ENCODE measurements around the gene ADIPOR2. TPM values are rescaled to one million over a fixed set of nuclear protein-coding genes. Genes with fewer than 3 reads are reported as not detected.

Gene ADIPOR2
- total RNA-seq, 2 experiments from 2014 or later = 24.7 to 51.1 TPM

GRCh38 chr12:1723721-1724120 is 32.9 kb downstream of the ADIPOR2 start:
- no peak for DNase-seq (ENCODE audit: low spot score)
- TF ChIP-seq, protein P1, sequence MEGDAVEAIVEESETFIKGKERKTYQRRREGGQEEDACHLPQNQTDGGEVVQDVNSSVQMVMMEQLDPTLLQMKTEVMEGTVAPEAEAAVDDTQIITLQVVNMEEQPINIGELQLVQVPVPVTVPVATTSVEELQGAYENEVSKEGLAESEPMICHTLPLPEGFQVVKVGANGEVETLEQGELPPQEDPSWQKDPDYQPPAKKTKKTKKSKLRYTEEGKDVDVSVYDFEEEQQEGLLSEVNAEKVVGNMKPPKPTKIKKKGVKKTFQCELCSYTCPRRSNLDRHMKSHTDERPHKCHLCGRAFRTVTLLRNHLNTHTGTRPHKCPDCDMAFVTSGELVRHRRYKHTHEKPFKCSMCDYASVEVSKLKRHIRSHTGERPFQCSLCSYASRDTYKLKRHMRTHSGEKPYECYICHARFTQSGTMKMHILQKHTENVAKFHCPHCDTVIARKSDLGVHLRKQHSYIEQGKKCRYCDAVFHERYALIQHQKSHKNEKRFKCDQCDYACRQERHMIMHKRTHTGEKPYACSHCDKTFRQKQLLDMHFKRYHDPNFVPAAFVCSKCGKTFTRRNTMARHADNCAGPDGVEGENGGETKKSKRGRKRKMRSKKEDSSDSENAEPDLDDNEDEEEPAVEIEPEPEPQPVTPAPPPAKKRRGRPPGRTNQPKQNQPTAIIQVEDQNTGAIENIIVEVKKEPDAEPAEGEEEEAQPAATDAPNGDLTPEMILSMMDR (conservative IDR thresholded peaks at IDR 0.05; ENCODE audit: low read length) = no peak
- no peak for TF ChIP-seq EZH2phosphoT487 (IDR thresholded peaks at IDR 0.05; ENCODE audit: borderline replicate concordance, low read depth, low read length)
- CTCF ChIA-PET (ENCODE audit: unreplicated experiment) = no interaction called here
- POLR2A ChIA-PET = no interaction called here
- Histone ChIP-seq H3K27ac (ENCODE audit: low read depth, low read length, poor library complexity, severe bottlenecking) (no peak overlapping the region), H3K4me3 (ENCODE audit: low read depth, low read length, poor library complexity, severe bottlenecking) (no peak overlapping the region), H3K4me2 (ENCODE audit: low read length) (no peak overlapping the region), H3K36me3 (ENCODE audit: insufficient read depth, low read length) (peaks cover 19% of the 10 kb centered on the region), H3K9me2 (ENCODE audit: insufficient read depth, low read length) (no peaks in the 10 kb centered on the region), H3K9me3 (ENCODE audit: low read length) (peaks cover 7% of the 10 kb centered on the region; the same call in 1 of the 2 replicates), H2AFZ (ENCODE audit: low read length) (no peak overlapping the region), H3K79me2 (ENCODE audit: insufficient read depth, low read depth, low read length) (peaks cover 66% of the 10 kb centered on the region; the same call in 1 of the 2 replicates), H4K20me1 (ENCODE audit: insufficient read depth, low read length) (no peaks in the 10 kb centered on the region), H3K4me1 (ENCODE audit: insufficient read depth, low read length, poor library complexity, severe bottlenecking) (no peaks in the 10 kb centered on the region)
- intact Hi-C loops (cut with micrococcal nuclease; ENCODE audit: unreplicated experiment) = no loop called here
- no TSS peak for BruUV-seq (replicated peaks)

DNA sequence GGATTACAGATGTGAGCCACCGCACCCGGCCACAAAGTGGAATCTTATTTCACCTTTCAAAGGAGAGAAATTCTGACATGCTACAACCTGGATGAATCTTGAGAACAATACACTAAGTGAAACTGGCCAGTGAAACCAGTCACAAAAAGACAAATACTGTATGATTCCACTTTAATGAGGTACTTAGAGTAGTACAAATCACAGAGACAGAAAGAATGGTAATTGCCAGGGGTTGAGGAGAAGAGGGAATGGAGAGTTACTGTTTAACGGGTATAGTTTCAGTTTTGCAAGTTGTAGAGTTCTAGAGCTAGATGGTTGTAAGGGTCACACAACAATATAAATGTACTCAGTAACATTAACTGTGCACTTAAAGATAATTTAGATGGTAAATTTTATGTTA is 33.4 kb downstream of the ADIPOR2 start:
- Histone ChIP-seq H3K36me3 (ENCODE audit: insufficient read depth, low read length) (peaks cover 19% of the 10 kb centered on the region), H4K20me1 (ENCODE audit: insufficient read depth, low read length) (no peaks in the 10 kb centered on the region), H2AFZ (ENCODE audit: low read length) (no peak overlapping the region), H3K9me2 (ENCODE audit: insufficient read depth, low read length) (no peaks in the 10 kb centered on the region), H3K9me3 (ENCODE audit: low read length) (peaks cover 7% of the 10 kb centered on the region; the same call in 1 of the 2 replicates), H3K4me3 (ENCODE audit: low read depth, low read length, poor library complexity, severe bottlenecking) (no peak overlapping the region), H3K27ac (ENCODE audit: low read depth, low read length, poor library complexity, severe bottlenecking) (no peak overlapping the region), H3K4me1 (ENCODE audit: insufficient read depth, low read length, poor library complexity, severe bottlenecking) (no peaks in the 10 kb centered on the region), H3K4me2 (ENCODE audit: low read length) (no peak overlapping the region), H3K79me2 (ENCODE audit: insufficient read depth, low read depth, low read length) (peaks cover 66% of the 10 kb centered on the region; the same call in 1 of the 2 replicates)
- ChIA-PET CTCF (ENCODE audit: unreplicated experiment) (no interaction called here), POLR2A (no interaction called here)
- BruUV-seq (replicated peaks) = no TSS peak
- TF ChIP-seq EZH2phosphoT487 (IDR thresholded peaks at IDR 0.05; ENCODE audit: borderline replicate concordance, low read depth, low read length) = no peak
- TF ChIP-seq, protein P1 (conservative IDR thresholded peaks at IDR 0.05; ENCODE audit: low read length) = no peak
- intact Hi-C loops (cut with micrococcal nuclease; ENCODE audit: unreplicated experiment) = no loop called here
- no peak for DNase-seq (ENCODE audit: low spot score)

DNA sequence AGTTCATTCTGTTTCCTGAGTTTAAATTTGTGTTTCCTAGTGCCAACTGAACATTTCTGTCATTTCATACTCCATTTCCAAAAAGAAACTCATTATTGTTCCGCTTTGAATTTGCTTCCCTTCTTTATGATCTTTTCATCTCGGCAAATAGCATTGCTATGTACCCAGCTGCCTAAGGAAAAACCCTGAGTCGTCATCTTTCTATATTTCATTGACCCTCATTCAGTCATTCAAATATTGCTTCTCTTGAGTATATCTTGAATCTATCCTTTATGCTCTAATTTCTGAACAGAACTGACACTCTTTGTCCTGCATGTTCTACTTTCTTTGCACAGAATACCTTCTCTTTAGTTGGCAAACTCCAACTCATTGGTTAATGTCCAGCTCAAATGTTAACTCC is 35.9 kb downstream of the ADIPOR2 start:
- Histone ChIP-seq H3K4me2 (ENCODE audit: low read length) (no peak overlapping the region), H3K9me2 (ENCODE audit: insufficient read depth, low read length) (no peaks in the 10 kb centered on the region), H3K4me1 (ENCODE audit: insufficient read depth, low read length, poor library complexity, severe bottlenecking) (no peaks in the 10 kb centered on the region), H3K79me2 (ENCODE audit: insufficient read depth, low read depth, low read length) (peaks cover 75% of the 10 kb centered on the region; the same call in 1 of the 2 replicates), H4K20me1 (ENCODE audit: insufficient read depth, low read length) (no peaks in the 10 kb centered on the region), H3K27ac (ENCODE audit: low read depth, low read length, poor library complexity, severe bottlenecking) (no peak overlapping the region), H3K36me3 (ENCODE audit: insufficient read depth, low read length) (peaks cover 32% of the 10 kb centered on the region), H3K4me3 (ENCODE audit: low read depth, low read length, poor library complexity, severe bottlenecking) (no peak overlapping the region), H2AFZ (ENCODE audit: low read length) (no peak overlapping the region), H3K9me3 (ENCODE audit: low read length) (peaks cover 7% of the 10 kb centered on the region; the same call in 1 of the 2 replicates)
- POLR2A ChIA-PET = no interaction called here
- no TSS peak for BruUV-seq (replicated peaks)
- intact Hi-C loops (cut with micrococcal nuclease; ENCODE audit: unreplicated experiment) = no loop called here
- CTCF ChIA-PET (ENCODE audit: unreplicated experiment) = no interaction called here
- DNase-seq (ENCODE audit: low spot score) = no peak
- TF ChIP-seq, protein P1 (conservative IDR thresholded peaks at IDR 0.05; ENCODE audit: low read length) = no peak
- TF ChIP-seq EZH2phosphoT487 (IDR thresholded peaks at IDR 0.05; ENCODE audit: borderline replicate concordance, low read depth, low read length) = no peak
